ENCODE measurements around the gene VENTX. TPM values are rescaled to one million over a fixed set of nuclear protein-coding genes. Genes with fewer than 3 reads are reported as not detected.

VENTX gene
- polyA plus RNA-seq, 3 donors, result 1.4 to 56.0 (median 1.6) TPM

- TF ChIP-seq CTCF (IDR thresholded peaks at IDR 0.05), result no peak
- intact Hi-C loops (cut with micrococcal nuclease), result no loop called here
- Histone ChIP-seq H3K27ac (ENCODE audit: low read depth in 1 of 2, low read length in 2 of 2) (no peak overlapping the region), H3K4me2 (replicated peaks; ENCODE audit: extremely low read depth, low read length, poor library complexity, severe bottlenecking) (no peak overlapping the region), H3K9ac (ENCODE audit: insufficient read depth, low read length, poor library complexity, severe bottlenecking) (no peak overlapping the region), H4K20me1 (ENCODE audit: insufficient read depth, low read length) (no peaks in the 10 kb centered on the region), H3K36me3 (replicated peaks in 1 of 2; ENCODE audit: control insufficient read depth in 1 of 2, insufficient read depth in 2 of 2, low read length in 2 of 2) (no peaks in the 10 kb centered on the region), H3K4me3 (replicated peaks in 1 of 3; ENCODE audit: low read depth in 2 of 3, low read length in 3 of 3) (no peak overlapping the region), H3K27me3 (ENCODE audit: control insufficient read depth in 2 of 2, insufficient read depth in 2 of 2, low read length in 2 of 2) (no peaks in the 10 kb centered on the region), H3K4me1 (ENCODE audit: control insufficient read depth in 1 of 2, insufficient read depth in 2 of 2, low read length in 2 of 2) (no peaks in the 10 kb centered on the region), H3K79me2 (ENCODE audit: insufficient read depth, low read length) (no peaks in the 10 kb centered on the region), H3K9me3 (replicated peaks in 1 of 2; ENCODE audit: control insufficient read depth in 1 of 2, insufficient read depth in 1 of 2, low read length in 2 of 2) (no peaks in the 10 kb centered on the region), H2AFZ (ENCODE audit: insufficient read depth, low read depth, low read length, poor library complexity, severe bottlenecking) (no peak overlapping the region)
- Mint-ChIP-seq H3K27me3 (ENCODE audit: low read depth in 3 of 3) (peaks cover 7 to 23% (median 11%) of the 10 kb centered on the region in 3 donors), H3K4me1 (no peaks in the 10 kb centered on the region), H3K9me3 (peaks cover 0 to 12% (median 5%) of the 10 kb centered on the region in 7 donors), H3K4me3 (no peak overlapping the region), H3K27ac (no peak overlapping the region), H3K36me3 (no peaks in the 10 kb centered on the region)
- no peak for DNase-seq
- WGBS (ENCODE audit: insufficient coverage), result 94% methylated on average over 4 of the region's 4 CpGs
These were observed 46.0 kb upstream of the VENTX start for GRCh38 chr10:133191651-133192050.

- no peaks in the 10 kb centered on the region for H4K20me1 ChIP-seq (ENCODE audit: insufficient read depth, low read length)
- H3K4me1 ChIP-seq (ENCODE audit: control insufficient read depth in 1 of 2, insufficient read depth in 2 of 2, low read length in 2 of 2), result no peaks in the 10 kb centered on the region
- Mint-ChIP-seq H3K27me3 (ENCODE audit: low read depth in 3 of 3) (peaks cover 7 to 23% (median 11%) of the 10 kb centered on the region in 3 donors), H3K9me3 (peaks cover 0 to 12% (median 5%) of the 10 kb centered on the region in 7 donors), H3K4me1 (no peaks in the 10 kb centered on the region), H3K36me3 (no peaks in the 10 kb centered on the region), H3K27ac (no peak overlapping the region), H3K4me3 (no peak overlapping the region)
- no peaks in the 10 kb centered on the region for H3K79me2 ChIP-seq (ENCODE audit: insufficient read depth, low read length)
- H3K4me3 ChIP-seq (replicated peaks in 1 of 3; ENCODE audit: low read depth in 2 of 3, low read length in 3 of 3), result no peak overlapping the region
- no peak overlapping the region for H3K27ac ChIP-seq (ENCODE audit: low read depth in 1 of 2, low read length in 2 of 2)
- H3K27me3 ChIP-seq (ENCODE audit: control insufficient read depth in 2 of 2, insufficient read depth in 2 of 2, low read length in 2 of 2), result no peaks in the 10 kb centered on the region
- intact Hi-C loops (cut with micrococcal nuclease), result no loop called here
- H3K36me3 ChIP-seq (replicated peaks in 1 of 2; ENCODE audit: control insufficient read depth in 1 of 2, insufficient read depth in 2 of 2, low read length in 2 of 2), result no peaks in the 10 kb centered on the region
- H3K4me2 ChIP-seq (replicated peaks; ENCODE audit: extremely low read depth, low read length, poor library complexity, severe bottlenecking), result no peak overlapping the region
- H3K9ac ChIP-seq (ENCODE audit: insufficient read depth, low read length, poor library complexity, severe bottlenecking), result no peak overlapping the region
- no peak for DNase-seq
- no peak for TF ChIP-seq CTCF (IDR thresholded peaks at IDR 0.05)
- H2AFZ ChIP-seq (ENCODE audit: insufficient read depth, low read depth, low read length, poor library complexity, severe bottlenecking), result no peak overlapping the region
- WGBS (ENCODE audit: insufficient coverage), result 100% methylated on average over 1 of the region's 4 CpGs
- no peaks in the 10 kb centered on the region for H3K9me3 ChIP-seq (replicated peaks in 1 of 2; ENCODE audit: control insufficient read depth in 1 of 2, insufficient read depth in 1 of 2, low read length in 2 of 2)
These were observed 43.5 kb upstream of the VENTX start for GRCh38 chr10:133194151-133194550.
